IMR-90 (cell line): ENCODE data around the gene MPG. TPM values are rescaled to one million over a fixed set of nuclear protein-coding genes. Genes with fewer than 3 reads are reported as not detected.

Experiments
- ATAC-seq: fragments of 200-7000 bp; cut with Tn5 transposase; 2 replicates; pipeline ENCODE4 v1.9.1; 2020; ENCODE audit warnings: low read depth, mild to moderate bottlenecking, moderate library complexity
- BruUV-seq: library from RNA; stranded (reverse); fragments of 400-500 nt; replicated peaks from 2 replicates; lab custom pipeline; 2021; lab: Mats Ljungman, UMichigan
- CTCF ChIA-PET: fragments of 300-600 bp; formaldehyde crosslinking; extraction: SDS; loops from one replicate; lab custom pipeline; 2021; ENCODE audit warnings: antibody characterized with exemption; lab: Yijun Ruan, JAX
- POLR2A ChIA-PET: fragments of 300-600 bp; sonication (Branson Sonifier 250); formaldehyde crosslinking; loops from one replicate; lab custom pipeline; 2022; ENCODE audit warnings: antibody characterized with exemption; ENCODE audit not compliant: unreplicated experiment; lab: Charles Lee
- DNase-seq: peaks from one replicate; pipeline ENCODE4 v3.0.0; 2013
- H2AFZ ChIP-seq: replicated peaks from 2 replicates; pipeline ENCODE3; 2013; ENCODE audit warnings: low read length, mild to moderate bottlenecking; ENCODE audit not compliant: poor library complexity
- H2AK5ac ChIP-seq: 2 replicates; pipeline ENCODE4 v1.6.1; 2013; ENCODE audit warnings: low read depth, low read length, inconsistent platforms
- H2AK9ac ChIP-seq: replicated peaks from 2 replicates; pipeline ENCODE3; 2013; ENCODE audit warnings: mild to moderate bottlenecking, low read depth, low read length, moderate library complexity; ENCODE audit not compliant: poor library complexity
- H2BK120ac ChIP-seq: 2 replicates; pipeline ENCODE4 v1.6.1; 2013; ENCODE audit warnings: low read depth, low read length, inconsistent platforms
- H2BK15ac ChIP-seq: 3 replicates; pipeline ENCODE4 v1.6.1; 2013; ENCODE audit warnings: low read depth, low read length, inconsistent platforms
- H2BK20ac ChIP-seq: 2 replicates; pipeline ENCODE4 v1.6.1; 2013; ENCODE audit warnings: low read depth, mild to moderate bottlenecking, inconsistent platforms, low read length, moderate library complexity
- H2BK5ac ChIP-seq: 2 replicates; pipeline ENCODE4 v1.6.1; 2013; ENCODE audit warnings: mild to moderate bottlenecking, low read depth, low read length, inconsistent platforms; ENCODE audit not compliant: poor library complexity, severe bottlenecking
- H3K14ac ChIP-seq: replicated peaks from 2 replicates; pipeline ENCODE4 v1.6.1; 2013; ENCODE audit warnings: low read depth, low read length, inconsistent platforms
- H3K18ac ChIP-seq: 2 replicates; pipeline ENCODE4 v1.6.1; 2013; ENCODE audit warnings: low read depth, low read length, control low read depth
- H3K23ac ChIP-seq: 2 replicates; pipeline ENCODE4 v1.6.1; 2013; ENCODE audit warnings: low read depth, low read length, inconsistent platforms
- H3K27ac ChIP-seq: 2 replicates; pipeline ENCODE4 v1.5.1; 2013; ENCODE audit warnings: mild to moderate bottlenecking, control low read depth, low read length; ENCODE audit not compliant: insufficient read depth
- H3K27me3 ChIP-seq: 2 replicates; pipeline ENCODE4 v1.6.1; 2013; ENCODE audit warnings: low read length; ENCODE audit not compliant: control insufficient read depth, insufficient read depth
- H3K36me3 ChIP-seq: 2 replicates; pipeline ENCODE4 v1.6.1; 2013; ENCODE audit warnings: low read length, mixed read lengths; ENCODE audit not compliant: control insufficient read depth, insufficient read depth
- H3K4ac ChIP-seq: 2 replicates; pipeline ENCODE4 v1.6.1; 2013; ENCODE audit warnings: low read depth, low read length, inconsistent platforms
- H3K4me1 ChIP-seq: 2 replicates; pipeline ENCODE4 v1.6.1; 2013; ENCODE audit warnings: low read length, mixed read lengths; ENCODE audit not compliant: control insufficient read depth, insufficient read depth
- H3K4me2 ChIP-seq: 2 replicates; pipeline ENCODE4 v1.6.1; 2013; ENCODE audit warnings: low read depth, mild to moderate bottlenecking, control low read depth, low read length, moderate library complexity
- H3K4me3 ChIP-seq: 2 replicates; pipeline ENCODE4 v1.5.1; 2013; ENCODE audit warnings: low read depth, mild to moderate bottlenecking, control low read depth, low read length, moderate library complexity; ENCODE audit not compliant: insufficient read depth
- H3K56ac ChIP-seq: 2 replicates; pipeline ENCODE4 v1.6.1; 2013; ENCODE audit warnings: low read length, inconsistent platforms; ENCODE audit not compliant: insufficient read depth; ENCODE audit errors: extremely low read depth
- H3K79me1 ChIP-seq, 2 experiments: 2 replicates each; pipeline ENCODE4 v1.6.1; 2013; ENCODE audit warnings: low read length in 2 of 2, inconsistent platforms in 1 of 2, low read depth in 1 of 2
- H3K9ac ChIP-seq: 2 replicates; pipeline ENCODE4 v1.6.1; 2013; ENCODE audit warnings: low read depth, low read length, control low read depth
- H3K9me1 ChIP-seq: 2 replicates; pipeline ENCODE4 v1.6.1; 2013; ENCODE audit warnings: low read length, inconsistent platforms; ENCODE audit not compliant: insufficient read depth
- H3K9me3 ChIP-seq: 2 replicates; pipeline ENCODE4 v1.6.1; 2013; ENCODE audit warnings: low read length; ENCODE audit not compliant: control insufficient read depth, insufficient read depth
- H4K20me1 ChIP-seq: 2 replicates; pipeline ENCODE4 v1.6.1; 2013; ENCODE audit warnings: low read length, inconsistent platforms; ENCODE audit not compliant: insufficient read depth
- H4K5ac ChIP-seq: 2 replicates; pipeline ENCODE4 v1.6.1; 2013; ENCODE audit warnings: mild to moderate bottlenecking, low read depth, low read length, control low read depth
- H4K8ac ChIP-seq, 2 experiments: 2 replicates each; pipeline ENCODE4 v1.6.1; 2013; ENCODE audit warnings: low read depth in 2 of 2, low read length in 2 of 2, control low read depth in 1 of 2, inconsistent platforms in 1 of 2
- H4K91ac ChIP-seq: 2 replicates; pipeline ENCODE4 v1.6.1; 2013; ENCODE audit warnings: low read depth, low read length, inconsistent platforms; ENCODE audit not compliant: insufficient read depth
- MAFK ChIP-seq: IDR thresholded peaks from 2 replicates; pipeline ENCODE4 v1.6.1; 2012; ENCODE audit warnings: low read depth, low read length, improper control_type of control experiment
- MAZ ChIP-seq: IDR thresholded peaks from 2 replicates; pipeline ENCODE4 v1.6.1; 2012; ENCODE audit warnings: low read depth, mild to moderate bottlenecking, low read length, improper control_type of control experiment, moderate library complexity, borderline replicate concordance
- WGBS, 2 experiments: methylation state at CpG; one replicate each; pipeline versions ENCODE4 v1.1.5 to v1.1.7; 2013; ENCODE audit warnings: missing lambda C conversion rate in 2 of 2; ENCODE audit not compliant: insufficient read length in 1 of 2; ENCODE audit errors: extremely low coverage in 2 of 2; 5-methylcytosine and 5-hydroxymethylcytosine counted together
- dilution Hi-C: fragments of 300-500 bp; cut with HindIII; formaldehyde crosslinking; loops from one replicate; pipeline ENCODE4 v1.14.3; 2018; ENCODE audit warnings: low sequenced_read_pairs; ENCODE audit not compliant: unreplicated experiment
- in situ Hi-C: fragments of 300-500 bp; cut with MboI; formaldehyde crosslinking; loops from 3 replicates; pipeline ENCODE4 v1.14.3; 2019; ENCODE audit warnings: low sequenced_read_pairs, inconsistent platforms, mixed read lengths
- intact Hi-C: fragments of 100-400 bp; cut with micrococcal nuclease; formaldehyde crosslinking; loops from 2 replicates; pipeline ENCODE4 v1.10.0; 2022
- polyA plus RNA-seq, 3 experiments: library from polyadenylated mRNA; depleted of rRNA; stranded (reverse); fragments of >200 nt; gene quantifications; 2 replicates each; pipeline ENCODE4 v1.2.3, GENCODE V29; 2012; ENCODE audit warnings: low replicate concordance in 1 of 3
- total RNA-seq: library from RNA; depleted of rRNA; stranded (reverse); fragments of >200 nt; gene quantifications from 2 replicates; pipeline ENCODE4 v1.2.3, GENCODE V29; 2012

MPG gene
- total and polyA plus RNA-seq, 2 of the 4 experiments (the other 2 are of a cell fraction), result 66.7 to 135 TPM

GRCh38 chr16:47234-47633 lies 30.8 kb upstream of the MPG start:
- Histone ChIP-seq H2AFZ (peak overlapping the region; percentile 41), H2AK5ac (no peak overlapping the region), H3K27me3 (no peaks in the 10 kb centered on the region), H4K91ac (no peak overlapping the region), H2BK15ac (no peak overlapping the region), H4K8ac (no peak overlapping the region), H3K4me2 (no peak overlapping the region), H2BK120ac (no peak overlapping the region), H3K4me3 (no peak overlapping the region), H3K14ac (no peak overlapping the region), H3K36me3 (peaks cover 13% of the 10 kb centered on the region), H3K9me3 (no peaks in the 10 kb centered on the region), H4K5ac (no peak overlapping the region), H3K9me1 (peaks cover 4% of the 10 kb centered on the region; the same call in 1 of the 2 replicates), H3K27ac (no peak overlapping the region), H3K4me1 (peaks cover 5% of the 10 kb centered on the region; the same call in 1 of the 2 replicates), H3K18ac (no peak overlapping the region), H3K4ac (no peak overlapping the region), H3K56ac (no peak overlapping the region), H4K20me1 (peaks cover 3% of the 10 kb centered on the region; the same call in 1 of the 2 replicates), H3K9ac (no peak overlapping the region), H3K79me1 (peaks cover 14 to 30% of the 10 kb centered on the region in 2 experiments; a peak in 3 of 4 replicates), H3K23ac (no peak overlapping the region), H2AK9ac (no peak overlapping the region), H2BK20ac (no peak overlapping the region), H2BK5ac (no peak overlapping the region)
- no TSS peak for BruUV-seq
- ATAC-seq (no peak), DNase-seq (no peak)
- WGBS, 2 experiments, result no CpG with 5 or more reads among the region's 7 CpGs
- POLR2A ChIA-PET, result no interaction called here
- no peak for TF ChIP-seq MAZ
- TF ChIP-seq MAFK, result no peak
- in situ Hi-C loops, result no loop called here
- intact Hi-C loops, result no loop called here
- dilution Hi-C loops, result no loop called here
- CTCF ChIA-PET, result no interaction called here
